Measurements from ENCODE around the gene MMADHC.

MMADHC gene

GRCh38 chr2:149587220-149587949 lies at the start of gene MMADHC:
Gene MMADHC (minus strand): TSS chr2:149587775. CDS start chr2:149587097, 678 bp downstream.
- peak; percentile 90 to 93 for DNase-seq

GRCh38 chr2:149634103-149634502 lies 46.5 kb upstream of the MMADHC start:
- no peak for DNase-seq

GRCh38 chr2:149630445-149630844 lies 42.9 kb upstream of the MMADHC start:
- DNase-seq, result no peak

GRCh38 chr2:149629026-149629425 lies 41.5 kb upstream of the MMADHC start:
- DNase-seq, result no peak

- DNase-seq, result no peak
Measured at GRCh38 chr2:149627111-149627801, 39.7 kb upstream of the MMADHC start.

- no peak for DNase-seq
Measured at GRCh38 chr2:149625671-149626070, 38.1 kb upstream of the MMADHC start.

GRCh38 chr2:149625271-149625670 lies 37.7 kb upstream of the MMADHC start:
- DNase-seq, result no peak

GRCh38 chr2:149622343-149622742 lies 34.8 kb upstream of the MMADHC start:
- DNase-seq, result no peak

- no peak for DNase-seq
Measured at GRCh38 chr2:149617476-149617875, 29.9 kb upstream of the MMADHC start.

- no peak for DNase-seq
Measured at GRCh38 chr2:149616681-149617456, 29.3 kb upstream of the MMADHC start.

- DNase-seq, result no peak
Measured at GRCh38 chr2:149613704-149614103, 26.1 kb upstream of the MMADHC start.

GRCh38 chr2:149612122-149612521 lies 24.5 kb upstream of the MMADHC start:
- no peak for DNase-seq

GRCh38 chr2:149611100-149611820 lies 23.7 kb upstream of the MMADHC start:
- no peak for DNase-seq

GRCh38 chr2:149606251-149606811 lies 18.8 kb upstream of the MMADHC start:
- DNase-seq, result no peak

- DNase-seq, result no peak
Measured at GRCh38 chr2:149603248-149603647, 15.7 kb upstream of the MMADHC start.

- DNase-seq, result no peak
Measured at GRCh38 chr2:149601141-149601796, 13.7 kb upstream of the MMADHC start.

GRCh38 chr2:149597668-149598326 lies 10.2 kb upstream of the MMADHC start:
- DNase-seq, result peak in 1 of 2 experiments; percentile 53

GRCh38 chr2:149597050-149597667 lies 9.6 kb upstream of the MMADHC start:
- no peak for DNase-seq

GRCh38 chr2:149596471-149596870 lies 8.9 kb upstream of the MMADHC start:
- no peak for DNase-seq

GRCh38 chr2:149595056-149595963 lies 7.7 kb upstream of the MMADHC start:
- DNase-seq, result no peak

Measured in stimulated activated CD4-positive, alpha-beta T cell treated with anti-CD3 and anti-CD28 coated beads, Interleukin-4, amount 100 ng/mL, for 4 hours (primary cell).